PC-9 (cell line): ENCODE data around the gene TMOD2.
A peak's percentile ranks its signal among the peaks of the same experiment; 100 is the strongest.

Experiments
- CTCF ChIP-seq: fragments of 200-600 bp; sonication (generic); conservative IDR thresholded peaks from 2 replicates; pipeline ENCODE4 v1.6.1; 2017; ENCODE audit warnings: mixed run types, antibody characterized with exemption, mild to moderate bottlenecking, moderate library complexity
- EZH2 ChIP-seq: fragments of 200-600 bp; sonication (generic); IDR thresholded peaks from 2 replicates; pipeline ENCODE4 v1.8.0; 2017; ENCODE audit warnings: antibody characterized with exemption, low read depth

DNA sequence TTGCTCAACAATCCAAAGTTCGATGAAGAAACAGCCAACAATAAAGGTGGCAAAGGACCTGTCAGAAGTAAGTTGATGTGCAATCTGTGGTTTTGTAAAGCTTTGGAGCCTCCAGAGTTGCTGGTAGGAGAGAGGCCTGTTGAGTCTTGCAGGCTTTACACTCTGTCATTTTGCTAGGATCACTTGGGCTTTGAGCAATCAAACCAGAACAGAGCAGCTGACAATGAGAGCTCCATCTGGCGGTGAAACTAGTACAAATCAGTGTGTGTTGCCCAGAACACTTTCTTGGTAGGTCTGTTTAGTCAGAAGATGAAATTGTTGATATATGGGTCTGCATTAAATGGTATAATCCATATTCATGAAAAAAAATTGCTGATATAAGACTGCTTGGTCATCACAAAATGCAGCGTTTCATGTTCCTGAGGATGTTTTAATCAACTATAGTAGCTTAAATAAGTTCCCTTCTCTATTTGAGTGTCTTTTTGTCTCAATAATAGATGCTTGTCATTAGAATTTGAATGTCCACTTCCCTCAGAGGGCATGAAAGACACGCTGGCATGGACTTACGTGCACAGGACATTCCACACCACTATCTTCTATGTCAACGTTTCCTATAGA, 25.7 kb downstream of the TMOD2 start:
- peak; percentile 72 for TF ChIP-seq CTCF
- TF ChIP-seq EZH2: no peak
